Glomerular visceral epithelial cell (primary cell): ENCODE data around the gene VCAN.
A peak's percentile ranks its signal among the peaks of the same experiment; 100 is the strongest.

Source experiments
- DNase-seq: peaks from one replicate; pipeline ENCODE4 v3.0.0-alpha.2; 2016; ENCODE audit errors: extremely low spot score

The VCAN gene

GRCh38 chr5:83467371-83468035 is 4.0 kb upstream of the VCAN start:
- DNase-seq: no peak

GRCh38 chr5:83469075-83469474 is 2.5 kb upstream of the VCAN start:
- DNase-seq: no peak

DNA sequence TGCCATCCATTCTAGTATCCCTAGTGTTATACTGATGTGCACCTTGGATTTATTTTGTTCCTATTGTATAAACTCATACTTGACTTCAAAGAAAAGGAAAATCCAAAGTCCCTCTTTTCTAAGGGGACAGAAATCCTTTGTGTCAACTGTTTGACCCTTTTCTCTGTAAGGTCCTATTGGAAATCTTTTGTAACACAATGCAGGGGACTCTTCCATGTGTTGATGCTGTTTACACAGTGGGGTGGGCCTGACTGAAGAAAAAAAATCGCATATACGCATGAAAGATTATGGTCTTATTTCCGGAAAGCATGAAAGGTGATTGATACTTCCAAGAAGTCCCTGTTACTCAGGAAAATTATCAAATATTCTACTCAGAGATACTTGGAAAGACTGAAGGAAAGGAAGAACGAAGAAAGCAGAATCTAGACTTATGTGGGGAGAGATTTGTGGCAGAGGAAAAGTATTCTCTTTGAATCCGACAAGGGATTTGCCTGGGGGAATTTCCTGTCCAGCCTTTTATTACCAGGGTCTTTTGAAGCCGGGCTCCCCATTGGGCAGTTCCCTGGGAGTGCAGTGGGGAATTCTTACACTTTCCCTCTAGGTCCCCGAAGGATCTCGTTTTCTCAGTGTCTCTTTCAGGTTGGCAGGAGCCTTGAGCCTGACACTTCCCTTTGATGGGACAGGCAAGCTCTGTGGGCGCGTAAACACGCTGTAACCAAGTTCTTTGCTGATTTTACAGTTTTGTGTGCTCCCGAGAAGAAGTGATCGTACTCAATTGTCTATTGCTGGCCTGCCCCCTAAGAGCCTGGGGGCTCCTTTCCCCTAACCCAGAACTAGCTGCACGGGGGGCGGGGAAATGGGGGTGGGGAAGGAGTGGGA is 779 bp upstream of the VCAN start:
- peak; percentile 33 for DNase-seq

- DNase-seq: no peak
Observed at GRCh38 chr5:83472213-83472507, 616 bp downstream of the VCAN start.

GRCh38 chr5:83472508-83473345 is 1.2 kb downstream of the VCAN start:
- peak; percentile 46 for DNase-seq

DNA sequence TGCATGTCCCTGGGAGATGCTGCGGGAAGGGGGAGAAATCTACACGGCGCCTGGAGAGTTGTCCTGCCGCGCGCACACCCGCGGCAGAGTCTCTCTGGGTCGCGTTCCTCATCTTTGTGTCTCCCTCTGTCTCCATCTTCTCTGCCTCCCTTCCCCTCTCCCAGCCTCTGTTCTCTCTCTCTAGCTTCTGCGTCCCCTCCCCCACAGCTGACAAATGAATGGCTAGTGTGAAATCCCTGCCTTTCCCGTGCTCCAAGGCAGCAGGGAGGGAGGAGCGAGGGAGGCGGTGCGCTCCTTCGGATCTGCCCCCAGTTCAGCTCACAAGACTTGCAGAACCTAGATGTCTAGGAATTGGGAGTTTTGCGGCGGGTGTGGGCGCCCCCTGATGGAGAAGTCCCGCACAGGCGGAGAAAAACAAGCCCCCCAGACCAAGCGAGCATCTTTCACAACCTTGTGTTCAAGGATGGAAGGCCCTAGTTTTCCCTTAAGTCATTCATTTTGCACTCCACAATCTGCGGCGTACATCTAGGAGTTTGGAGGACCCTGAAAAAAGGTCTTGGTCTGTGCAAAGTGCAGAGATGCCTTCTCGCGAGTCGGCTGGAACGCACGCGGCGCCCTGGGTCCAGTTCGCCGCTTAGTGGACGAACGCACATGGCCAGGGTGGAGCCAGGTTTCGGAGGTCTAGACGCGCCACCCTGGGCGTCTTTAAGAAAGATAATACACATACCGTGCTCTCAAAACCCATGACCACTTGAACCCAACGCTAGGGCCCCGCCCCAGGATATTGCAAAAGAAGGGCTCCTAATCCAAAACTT is 2.0 kb downstream of the VCAN start:
- peak; percentile 99 for DNase-seq

GRCh38 chr5:83474161-83474796 is 2.7 kb downstream of the VCAN start:
- DNase-seq: peak; percentile 99

DNA sequence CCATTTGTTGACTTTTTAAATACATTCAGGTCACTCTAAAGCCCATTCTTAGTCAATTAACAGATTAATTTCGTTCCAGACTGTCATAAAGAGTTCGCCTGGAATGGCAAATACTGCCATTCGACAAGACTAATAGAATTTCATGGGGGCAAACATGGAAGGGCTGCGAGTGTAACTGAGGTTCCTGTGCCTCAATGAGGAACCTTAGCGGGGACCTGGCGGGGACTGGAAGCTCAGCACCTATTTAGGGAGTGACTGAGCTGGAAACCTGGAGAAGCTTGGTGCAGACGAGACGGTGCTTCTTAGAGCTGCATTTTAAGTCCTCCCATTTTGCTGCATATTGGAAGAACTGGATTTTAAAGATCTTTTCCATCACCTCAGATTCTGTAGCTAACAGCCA is 3.4 kb downstream of the VCAN start:
- DNase-seq: no peak

DNA sequence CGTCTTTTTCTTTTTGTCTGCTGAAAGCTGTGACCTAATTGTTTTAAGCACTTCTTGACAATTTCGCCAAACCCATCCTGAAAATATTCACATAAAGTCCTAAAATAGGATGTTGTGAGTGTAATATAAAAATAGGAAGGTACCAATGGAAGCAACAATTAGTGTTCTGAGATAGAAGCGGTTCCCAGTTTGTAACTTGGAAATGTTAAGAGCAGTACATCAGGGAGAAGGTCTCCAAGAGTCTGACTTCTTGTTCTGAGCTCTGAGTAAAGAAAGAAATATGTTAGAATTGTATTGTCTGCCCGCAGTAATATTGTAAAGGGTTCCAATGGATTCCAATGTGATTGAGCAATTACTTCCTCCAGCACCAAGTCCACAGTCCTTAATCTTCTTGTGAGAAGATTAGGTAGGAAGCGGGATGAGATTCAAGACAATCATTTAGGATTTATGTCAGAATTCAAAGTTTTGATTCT is 3.9 kb downstream of the VCAN start:
- peak; percentile 88 for DNase-seq

GRCh38 chr5:83475935-83476814 is 4.6 kb downstream of the VCAN start:
- peak; percentile 57 for DNase-seq

DNA sequence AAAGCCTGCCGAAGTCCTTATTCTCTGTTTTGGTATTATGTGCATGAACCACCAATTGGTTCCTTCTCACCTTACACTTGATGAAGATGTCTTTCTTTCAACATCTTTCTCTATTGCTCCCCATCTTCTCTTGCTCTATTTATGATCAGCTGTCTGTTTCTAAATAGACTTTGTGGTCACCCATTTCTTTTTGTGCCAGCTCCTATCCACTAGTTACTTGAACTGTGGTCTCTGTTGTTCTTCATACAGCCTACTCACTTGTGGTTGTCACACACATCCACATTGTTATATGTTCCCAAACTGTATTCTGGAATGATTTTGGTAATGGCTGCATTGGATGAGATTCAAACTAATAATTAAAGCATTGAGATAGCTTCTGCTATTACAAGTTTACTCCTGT is 11.4 kb downstream of the VCAN start:
- no peak for DNase-seq

GRCh38 chr5:83484294-83484693 is 12.8 kb downstream of the VCAN start:
- DNase-seq: no peak

DNA sequence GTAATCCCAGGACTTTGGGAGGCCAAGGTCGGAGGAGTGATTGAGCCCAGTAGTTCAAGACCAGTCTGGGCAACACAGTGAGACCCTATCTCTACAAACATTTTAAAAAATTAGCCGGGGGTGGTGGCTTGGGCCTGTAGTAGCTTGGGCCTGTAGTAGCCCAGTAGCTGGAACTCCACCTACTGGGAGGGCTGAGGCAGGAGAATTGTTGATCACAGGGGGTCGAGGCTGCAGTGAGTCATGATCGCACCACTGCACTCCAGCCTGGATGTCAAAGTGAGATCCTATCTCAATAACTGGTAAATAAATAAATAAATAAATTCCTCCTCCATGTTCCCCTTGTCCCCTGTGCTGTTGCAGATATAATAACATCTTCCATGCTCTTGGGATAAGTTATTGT is 14.3 kb downstream of the VCAN start:
- no peak for DNase-seq

DNA sequence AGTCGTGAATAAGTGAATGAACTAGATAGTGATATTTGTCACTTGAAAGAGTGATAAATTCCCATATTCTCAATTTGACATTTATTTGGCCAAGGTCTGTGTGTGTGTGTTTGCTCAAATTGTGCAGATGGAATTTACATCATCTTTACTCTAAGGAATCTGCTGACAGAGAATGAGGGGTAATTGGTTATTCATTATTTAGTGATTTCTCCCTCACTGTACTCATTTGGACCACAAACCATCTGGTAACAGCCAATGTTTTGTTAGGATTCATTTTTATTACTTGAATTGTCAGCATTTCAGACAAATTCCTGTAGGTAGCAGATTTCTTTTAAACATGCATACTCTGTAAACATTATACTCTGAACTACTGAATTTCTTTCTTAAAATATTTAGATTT is 15.6 kb downstream of the VCAN start:
- DNase-seq: peak; percentile 63

DNA sequence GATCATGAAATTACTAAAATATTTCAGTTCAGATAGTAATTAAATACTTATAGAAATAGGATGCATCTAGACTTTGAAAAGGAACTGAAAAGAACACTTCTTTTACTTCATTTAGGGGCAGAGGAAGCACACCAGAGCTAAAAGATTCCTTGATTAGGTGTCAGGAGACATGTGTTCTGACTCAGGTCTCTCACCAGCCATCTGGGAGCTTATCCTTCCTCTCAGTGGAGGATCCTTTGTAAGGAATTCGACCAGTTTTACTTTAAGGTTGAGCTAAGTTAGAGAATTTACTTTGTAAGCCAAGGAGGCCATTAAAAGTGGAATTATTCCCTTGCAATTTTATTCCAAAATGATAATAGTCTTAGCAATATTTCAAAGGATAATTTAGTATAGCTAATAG is 16.7 kb downstream of the VCAN start:
- DNase-seq: peak; percentile 45

DNA sequence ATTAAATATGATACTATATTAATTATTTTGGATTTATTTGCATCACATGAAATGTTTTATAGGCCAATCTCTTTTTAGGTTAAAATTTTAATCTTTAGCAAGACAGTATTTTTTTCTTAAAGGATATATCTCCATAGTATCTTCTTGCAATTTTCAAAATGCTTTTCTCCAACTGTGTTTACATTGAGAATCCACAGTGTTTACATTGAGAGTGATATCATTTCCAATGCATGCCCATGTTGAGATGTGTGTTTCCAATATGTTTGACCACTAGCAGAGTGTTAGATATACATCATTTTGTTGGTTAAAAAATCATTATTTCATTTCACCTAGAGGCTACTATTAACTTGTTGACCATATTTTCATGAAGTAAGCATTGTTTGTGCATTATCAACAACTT is 17.3 kb downstream of the VCAN start:
- no peak for DNase-seq

DNA sequence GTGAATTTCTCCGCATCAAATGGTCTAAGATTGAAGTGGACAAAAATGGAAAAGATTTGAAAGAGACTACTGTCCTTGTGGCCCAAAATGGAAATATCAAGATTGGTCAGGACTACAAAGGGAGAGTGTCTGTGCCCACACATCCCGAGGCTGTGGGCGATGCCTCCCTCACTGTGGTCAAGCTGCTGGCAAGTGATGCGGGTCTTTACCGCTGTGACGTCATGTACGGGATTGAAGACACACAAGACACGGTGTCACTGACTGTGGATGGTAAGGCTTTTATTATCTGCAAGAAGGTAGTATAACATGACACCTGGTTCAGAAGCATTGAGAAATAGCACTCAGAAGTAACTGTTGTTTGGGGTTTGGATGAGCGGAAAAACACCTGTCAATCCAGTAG is 18.7 kb downstream of the VCAN start:
- no peak for DNase-seq

GRCh38 chr5:83492331-83492730 is 20.8 kb downstream of the VCAN start:
- no peak for DNase-seq

GRCh38 chr5:83493644-83494043 is 22.1 kb downstream of the VCAN start:
- no peak for DNase-seq

DNA sequence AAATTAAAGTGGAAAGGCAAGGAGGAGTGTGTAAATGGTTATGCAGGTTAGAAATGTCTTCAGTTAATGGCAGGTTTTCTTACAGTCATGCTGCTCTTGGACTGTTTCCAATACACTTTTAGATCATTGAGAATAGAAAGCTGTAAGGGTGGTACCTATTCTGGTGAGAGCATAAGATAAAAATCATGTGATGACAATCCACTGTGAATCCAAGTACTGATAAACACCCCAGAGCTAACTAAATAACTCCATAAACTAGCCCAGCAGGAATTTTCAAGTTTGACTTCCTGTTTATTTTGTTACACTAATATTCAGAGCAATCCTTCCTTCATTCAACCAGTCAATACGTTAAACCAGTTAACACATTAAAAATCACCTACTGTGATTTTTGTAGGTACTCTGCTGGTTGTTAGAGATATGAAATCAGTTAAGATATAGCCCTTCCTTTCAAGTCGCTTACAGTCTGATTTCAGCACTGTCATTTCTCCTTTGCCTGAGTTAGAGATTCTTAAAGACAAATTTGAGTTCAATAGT is 22.6 kb downstream of the VCAN start:
- no peak for DNase-seq
